Retina (tissue), 1 donor: ENCODE measurements around the gene ITGB3BP.
"Not testable (repeated sequence)": the region's sequence is repeated elsewhere in the genome, so short reads cannot be mapped to it uniquely, and the experiment has no call there.

ENCODE experiments used
- DNase-seq: peaks from one replicate; pipeline ENCODE4 v3.0.0-alpha.2; 2016

The ITGB3BP gene

DNA sequence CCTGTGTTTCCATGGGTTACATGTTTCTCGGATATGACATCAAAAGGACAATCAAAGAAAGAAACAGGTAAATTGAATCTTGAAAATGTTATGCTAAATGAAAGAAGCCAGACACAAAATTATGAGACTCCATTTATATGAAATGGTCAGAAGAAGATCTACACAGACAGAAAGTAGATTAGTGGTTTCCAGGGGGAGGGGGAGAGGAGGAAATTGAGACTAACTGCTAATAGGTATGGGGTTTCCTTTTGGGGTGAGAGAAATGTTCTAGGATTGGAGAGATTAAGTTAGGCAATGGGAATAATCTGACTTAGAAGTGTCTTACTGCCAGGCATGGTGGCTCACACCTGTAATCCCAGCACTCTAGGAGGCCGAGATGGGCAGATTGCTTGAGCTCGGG is 21.8 kb downstream of the ITGB3BP start:
- no peak for DNase-seq

DNA sequence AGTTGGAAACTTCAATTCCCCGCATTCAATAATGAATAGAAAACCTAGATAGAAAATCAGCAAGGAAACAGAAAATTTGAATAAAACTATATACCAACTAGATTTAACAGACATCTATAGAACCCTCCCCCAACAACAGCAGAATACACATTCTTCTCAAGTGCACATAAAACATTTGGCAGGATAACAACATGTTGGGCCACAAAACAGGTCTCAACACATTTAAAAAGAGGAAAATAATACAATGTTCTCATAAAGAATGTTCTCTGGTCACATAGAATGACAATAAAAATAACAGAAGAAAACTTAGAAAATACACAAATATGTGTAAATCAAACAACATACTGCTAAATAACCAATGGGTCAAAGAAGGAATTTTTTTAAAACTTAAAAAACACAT is 24.9 kb downstream of the ITGB3BP start:
- DNase-seq, result no peak

DNA sequence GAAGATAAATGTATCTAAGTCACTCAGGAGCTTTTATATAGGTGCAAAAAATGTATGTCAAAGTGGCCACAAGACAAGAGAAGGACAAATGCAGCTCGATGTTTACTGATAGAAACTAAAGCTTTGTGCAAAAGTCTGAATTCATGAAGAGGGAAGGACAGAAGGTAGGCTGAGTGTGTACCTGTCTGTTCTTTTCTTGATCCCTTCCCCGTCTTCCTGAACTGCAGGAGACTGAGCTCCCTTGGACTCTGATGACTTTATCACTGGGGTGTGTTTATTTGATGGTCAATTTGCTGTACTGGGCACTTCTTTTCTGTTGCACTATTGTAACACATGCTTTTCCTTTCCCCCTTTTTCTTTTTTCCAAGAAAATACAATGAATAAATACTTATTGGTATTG is 25.4 kb downstream of the ITGB3BP start:
- no peak for DNase-seq

DNA sequence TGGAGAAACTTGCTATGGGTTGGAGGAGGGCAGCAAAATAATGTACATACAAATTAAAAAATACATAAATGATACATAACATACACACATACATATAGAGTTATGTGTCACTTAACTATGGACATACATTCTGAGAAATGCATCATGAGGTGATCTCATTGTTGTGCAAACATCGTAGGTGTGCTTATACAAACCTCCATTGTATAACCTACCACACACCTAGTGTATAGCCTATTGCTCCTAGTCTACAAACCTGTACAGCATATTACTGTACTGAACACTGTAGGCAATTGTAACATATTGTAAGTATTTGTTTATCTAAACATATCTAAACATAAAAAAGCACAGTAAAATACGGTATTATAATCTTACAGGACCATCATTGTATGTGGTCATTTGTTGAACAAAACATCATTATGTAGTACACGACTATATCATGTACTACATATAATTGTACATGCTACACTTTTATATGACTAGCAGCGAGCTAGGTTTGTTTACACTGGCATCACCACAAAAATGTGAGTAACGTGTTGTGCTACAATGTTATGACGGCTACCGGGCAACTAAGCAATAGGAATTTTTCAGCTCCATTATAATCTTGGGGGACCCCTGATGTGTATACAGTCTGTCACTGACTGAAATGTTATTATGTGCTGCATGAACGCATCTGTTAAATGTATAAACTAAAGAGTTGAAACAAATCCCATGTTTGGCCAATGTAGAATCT is 35.5 kb downstream of the ITGB3BP start:
- no peak for DNase-seq

DNA sequence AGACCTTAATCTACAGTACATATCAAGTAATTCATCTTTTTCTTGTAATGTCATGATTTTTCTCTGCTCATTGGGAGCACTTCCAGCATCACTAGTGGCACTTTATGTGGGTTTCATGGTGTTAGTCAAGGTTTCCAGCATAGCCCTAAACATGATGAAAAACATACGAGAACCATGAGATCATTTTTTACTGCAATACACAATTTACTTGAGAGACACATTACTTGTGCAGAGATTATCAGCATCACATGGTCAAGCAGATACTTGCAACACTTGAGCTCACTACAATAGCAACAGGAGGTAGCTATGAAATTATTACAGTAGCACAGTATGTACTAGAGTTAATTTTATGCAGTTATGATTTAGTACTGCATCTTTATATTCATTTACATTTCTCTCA is 36.4 kb downstream of the ITGB3BP start:
- DNase-seq, result no peak

DNA sequence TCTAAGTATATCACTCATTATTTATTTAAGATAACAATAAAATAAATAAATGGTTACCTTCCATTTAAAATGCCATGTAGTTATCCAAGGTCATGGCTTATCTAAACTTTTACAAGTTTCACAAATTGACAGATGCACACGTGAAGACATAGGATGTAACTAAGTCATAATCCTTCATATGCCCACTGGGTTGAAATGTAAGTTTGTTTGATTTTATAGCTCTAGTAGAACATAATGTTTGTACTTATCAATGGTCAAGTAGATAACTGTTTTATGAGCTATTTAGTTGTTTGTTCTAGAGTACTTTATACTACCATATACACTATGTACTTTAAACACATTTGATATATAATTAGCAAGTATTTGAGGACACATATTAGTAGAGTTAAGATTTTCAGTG is 43.0 kb downstream of the ITGB3BP start:
- DNase-seq, result no peak

DNA sequence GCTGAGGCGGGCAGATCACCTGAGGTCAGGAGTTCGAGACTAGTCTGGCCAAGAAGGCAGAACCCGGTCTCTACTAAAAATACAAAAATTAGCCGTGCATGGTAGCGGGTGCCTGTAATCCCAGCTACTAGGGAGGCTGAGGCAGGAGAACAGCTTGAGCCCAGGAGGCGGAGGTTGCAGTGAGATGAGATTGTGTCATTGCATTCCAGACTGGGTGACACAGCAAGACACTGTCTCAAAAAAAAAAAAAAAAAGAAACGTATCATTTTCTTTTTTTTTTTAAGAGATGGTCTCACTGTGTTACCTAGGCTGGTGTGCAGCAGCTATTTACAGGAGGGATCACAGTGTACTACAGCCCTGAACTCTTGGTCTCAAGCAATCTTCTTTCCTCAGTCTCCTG is 47.3 kb downstream of the ITGB3BP start:
- DNase-seq, result no peak

DNA sequence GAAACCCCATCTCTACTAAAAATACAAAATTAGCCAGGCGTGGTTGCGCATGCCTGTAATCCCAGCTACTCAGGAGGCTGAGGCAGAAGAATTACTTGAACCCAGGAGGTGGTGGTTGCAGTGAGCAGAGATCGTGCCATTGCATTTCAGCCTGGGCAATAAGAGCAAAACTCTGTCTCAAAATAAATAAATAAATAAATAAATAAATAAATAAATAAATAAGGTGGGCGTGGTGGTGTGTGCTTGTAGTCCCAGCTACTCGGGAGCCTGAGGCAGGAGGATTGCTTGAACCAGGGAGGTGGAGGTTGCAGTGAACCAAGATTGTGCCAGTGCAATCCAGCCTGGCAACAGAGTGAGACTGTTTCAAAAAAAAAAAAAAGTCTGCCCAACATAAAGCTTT is 54.3 kb downstream of the ITGB3BP start:
- DNase-seq, result not testable (repeated sequence)

DNA sequence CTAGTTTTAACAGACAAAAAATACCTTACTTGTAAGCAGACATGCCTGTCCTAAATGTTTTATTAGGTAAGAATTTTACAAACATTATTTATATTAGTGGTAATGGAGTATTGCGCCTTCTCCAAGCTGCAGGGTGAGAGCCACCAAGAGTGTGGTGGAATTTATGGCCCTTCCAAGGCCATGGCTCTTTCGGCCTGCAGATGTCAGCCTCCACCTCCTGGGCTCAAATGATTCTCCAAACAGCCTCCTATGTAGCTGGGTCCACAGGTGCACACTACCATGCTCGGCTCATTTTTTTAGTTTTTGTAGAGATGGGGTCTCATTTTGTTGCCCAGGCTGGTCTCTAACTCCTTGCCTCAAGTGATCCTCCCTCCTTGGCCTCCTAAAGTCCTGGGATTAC is 56.3 kb downstream of the ITGB3BP start:
- DNase-seq, result no peak

DNA sequence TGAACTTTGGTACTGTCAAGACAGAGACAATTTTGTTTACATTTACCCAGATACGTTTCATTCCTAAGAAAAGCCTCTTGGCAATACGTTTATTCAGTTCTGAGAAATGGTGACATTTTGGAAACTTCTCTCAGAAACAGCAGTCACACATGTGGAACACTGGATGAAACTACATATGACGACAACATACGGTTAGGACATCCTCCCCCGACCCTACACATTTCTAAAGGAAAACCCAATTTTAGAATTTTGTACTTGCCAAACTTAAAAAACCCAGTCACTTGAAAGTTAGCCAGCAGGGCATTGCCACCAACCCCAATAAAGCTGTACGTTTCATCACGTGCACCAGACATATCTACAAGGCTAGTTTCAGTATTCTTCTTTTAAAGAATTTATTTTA is 56.8 kb downstream of the ITGB3BP start:
- DNase-seq, result no peak

DNA sequence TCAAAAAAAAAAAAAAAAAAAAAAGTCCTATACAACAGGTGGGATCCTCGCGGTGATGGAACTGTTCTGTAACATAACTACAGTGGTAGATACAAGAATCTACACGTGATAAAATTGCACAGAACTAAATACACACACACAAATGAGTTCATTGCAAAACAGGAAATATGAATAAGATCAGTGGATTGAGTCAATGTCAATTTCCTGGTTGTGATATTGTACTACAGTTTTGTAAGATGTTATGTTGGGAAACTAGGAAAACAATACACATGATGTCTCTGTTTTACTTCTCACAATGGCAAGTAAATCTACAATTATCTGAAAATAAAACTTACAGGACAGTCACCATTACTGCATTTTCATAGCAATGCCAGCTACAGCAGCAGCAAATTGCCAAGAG is 59.8 kb downstream of the ITGB3BP start:
- no peak for DNase-seq

DNA sequence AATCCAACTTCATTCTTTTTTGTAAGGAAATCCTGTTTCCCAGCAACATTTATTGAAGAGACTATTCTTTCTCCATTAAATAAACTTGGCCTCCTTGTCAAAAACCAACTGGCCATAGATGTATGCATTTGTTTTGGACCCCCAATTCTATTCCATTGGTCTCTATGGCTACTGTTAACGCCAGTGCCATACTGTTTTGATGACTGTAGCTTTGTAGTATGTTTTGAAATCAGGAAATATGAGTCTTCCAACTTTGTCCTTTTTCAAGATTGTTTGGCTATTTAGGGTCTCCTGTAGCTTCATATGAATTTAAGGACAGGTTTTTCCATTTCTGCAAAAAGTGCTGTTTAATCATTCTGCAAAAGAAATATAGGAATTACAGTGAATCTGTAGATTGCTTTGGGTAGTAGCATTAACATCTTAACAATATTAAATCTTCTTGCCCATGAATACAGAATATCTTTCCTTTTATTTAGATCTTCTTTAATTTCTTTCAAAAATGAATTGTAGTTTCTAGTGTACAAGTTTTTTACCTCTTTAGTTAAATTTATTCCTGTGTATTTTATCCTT is 61.3 kb downstream of the ITGB3BP start:
- no peak for DNase-seq

DNA sequence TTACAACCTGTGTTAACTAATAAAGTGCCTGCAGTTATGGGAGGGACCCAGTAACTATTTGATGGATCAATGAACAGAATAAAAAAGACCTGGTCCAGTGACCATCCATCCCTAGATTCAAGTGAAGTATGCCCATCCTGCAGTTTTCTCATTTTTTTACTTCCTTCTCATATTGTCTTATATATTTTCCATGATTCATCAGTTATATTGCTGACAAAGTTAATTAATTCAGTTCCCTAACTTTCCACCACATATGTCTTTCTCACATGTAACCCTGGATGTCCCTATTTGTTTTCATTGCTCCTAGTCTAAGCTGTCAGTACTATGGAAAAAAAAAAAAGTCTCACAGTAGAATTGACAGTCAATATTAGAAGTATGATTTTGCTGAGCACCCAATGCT is 64.3 kb downstream of the ITGB3BP start:
- no peak for DNase-seq

DNA sequence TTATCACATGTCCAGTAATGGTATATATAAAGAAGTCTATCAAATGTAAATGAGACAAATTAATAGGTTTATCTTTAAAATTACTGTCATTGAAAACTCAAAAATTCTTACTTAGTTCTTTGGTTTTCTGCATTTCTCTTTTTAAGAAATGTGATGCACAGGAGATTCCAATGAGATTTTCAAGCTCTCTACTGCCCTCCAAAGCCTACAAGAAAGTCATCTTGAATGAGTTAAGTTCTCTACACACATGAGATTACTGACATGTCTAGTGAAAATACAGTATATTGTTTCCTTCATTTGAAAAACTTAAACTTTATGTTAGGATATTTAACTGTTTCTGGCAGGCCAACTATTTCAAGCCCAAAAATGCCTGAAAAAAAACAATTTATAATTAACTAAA is 68.8 kb downstream of the ITGB3BP start:
- no peak for DNase-seq

DNA sequence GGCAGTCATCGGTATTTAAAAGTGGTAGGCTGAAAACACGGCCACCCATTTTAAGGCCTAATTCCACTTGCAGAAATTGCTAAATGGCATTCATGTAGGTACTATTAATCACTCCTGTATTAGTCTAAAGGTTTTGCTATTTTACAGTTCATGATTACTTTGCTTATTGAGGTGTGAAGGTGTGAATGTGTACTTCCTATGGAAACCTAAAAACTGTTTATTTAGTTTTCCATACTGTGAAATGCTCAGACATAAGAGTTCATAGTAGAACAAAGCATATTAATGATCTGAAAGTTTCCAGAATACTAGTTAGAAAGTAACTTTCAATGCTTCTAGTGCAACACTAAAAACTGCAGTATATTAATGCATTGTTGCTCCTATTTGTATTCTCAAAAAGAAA is 69.8 kb downstream of the ITGB3BP start:
- no peak for DNase-seq

DNA sequence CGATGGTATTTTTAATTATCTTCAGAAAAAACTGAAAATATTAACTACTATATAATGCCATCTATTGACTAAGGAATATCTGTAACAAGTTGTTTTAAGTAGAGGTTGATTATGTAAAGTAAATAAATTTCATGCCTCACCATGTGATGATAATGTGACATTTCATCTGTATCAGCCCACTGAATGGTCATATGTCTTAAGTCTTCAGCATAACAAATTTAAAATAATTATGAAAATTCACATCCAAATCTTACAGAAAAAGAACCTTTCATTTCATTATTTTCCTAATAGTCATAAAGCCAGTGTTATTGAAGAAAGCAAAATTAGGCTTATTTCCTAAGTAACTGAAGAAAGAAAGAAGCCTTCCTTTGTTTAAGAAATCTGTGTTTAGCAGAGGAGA is 72.6 kb downstream of the ITGB3BP start:
- no peak for DNase-seq

DNA sequence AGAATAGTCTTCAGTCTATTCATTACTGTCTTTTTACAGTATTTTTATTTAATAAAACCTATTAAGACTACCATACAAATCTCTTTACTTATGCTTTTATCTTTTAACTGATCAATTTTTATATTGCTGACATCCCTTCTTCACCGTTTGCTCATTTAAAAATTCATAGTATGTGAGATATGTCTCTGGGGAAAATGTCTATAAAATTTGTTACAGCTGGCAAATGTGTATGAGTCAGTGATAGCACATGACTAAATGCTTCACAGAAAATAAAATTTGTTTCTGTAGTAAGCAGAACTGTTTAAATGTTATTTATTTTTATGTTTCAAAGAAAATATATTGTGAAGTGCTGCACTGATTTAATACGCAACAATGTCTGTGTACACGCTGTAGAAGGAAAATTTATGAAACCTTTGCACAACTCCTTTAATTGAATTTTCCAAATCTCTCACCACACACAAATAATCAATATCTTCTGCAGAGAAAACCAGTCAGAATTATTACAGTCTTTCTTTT is 74.2 kb downstream of the ITGB3BP start:
- DNase-seq, result no peak

DNA sequence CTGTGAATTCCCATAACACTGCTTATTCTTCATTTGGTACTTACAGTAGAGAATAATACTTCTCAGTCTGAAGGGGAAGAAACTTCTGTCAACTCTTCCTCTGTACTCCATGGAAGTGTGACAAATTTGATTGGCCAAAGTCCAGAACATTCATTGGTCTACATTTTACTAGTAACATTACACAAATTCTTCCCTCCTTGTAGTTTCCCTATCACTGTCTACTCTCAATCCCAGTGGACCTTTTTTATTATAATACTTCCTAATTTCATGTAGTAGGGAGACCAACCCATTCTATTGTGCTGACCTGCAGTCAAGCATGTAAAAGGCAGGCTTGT is 80.9 kb downstream of the ITGB3BP start:
- DNase-seq, result no peak

DNA sequence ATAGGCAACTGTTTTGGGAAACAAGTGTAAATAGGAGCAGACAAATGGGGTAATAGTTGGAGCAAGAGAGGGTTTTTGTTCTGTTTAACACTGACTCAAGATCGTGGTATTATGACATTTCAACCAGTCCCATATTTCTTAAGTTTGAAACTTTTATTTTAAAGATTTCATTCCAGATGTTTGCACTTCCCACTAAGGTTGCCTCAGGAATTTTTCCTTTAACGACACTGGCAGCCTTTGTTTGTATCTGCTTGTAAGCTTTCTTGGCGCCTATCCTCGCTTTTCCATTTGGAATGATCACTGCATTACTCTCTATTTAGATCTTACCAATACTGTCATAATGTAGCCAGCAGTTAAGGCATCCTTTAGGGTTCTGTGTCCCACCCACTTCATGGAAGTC is 87.9 kb downstream of the ITGB3BP start:
- DNase-seq, result no peak

DNA sequence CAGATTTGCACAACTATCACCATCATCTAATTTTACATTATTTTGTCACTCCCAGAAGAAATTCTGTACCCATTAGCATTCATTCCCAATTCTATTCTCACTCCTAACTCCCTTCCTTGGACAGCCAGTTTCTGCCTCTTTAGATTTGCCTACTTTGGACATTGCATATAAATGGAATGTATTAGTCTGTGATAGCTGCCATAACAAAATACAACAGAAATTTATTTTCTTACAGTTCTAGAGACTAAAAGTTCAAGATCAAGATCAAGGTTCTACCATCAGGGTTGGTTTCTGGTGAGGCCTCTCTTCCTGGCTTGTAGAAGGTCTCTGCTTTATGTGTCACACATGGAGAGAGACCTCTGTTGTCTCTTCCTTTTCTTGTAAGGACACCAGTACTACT is 93.7 kb downstream of the ITGB3BP start:
- DNase-seq, result no peak

DNA sequence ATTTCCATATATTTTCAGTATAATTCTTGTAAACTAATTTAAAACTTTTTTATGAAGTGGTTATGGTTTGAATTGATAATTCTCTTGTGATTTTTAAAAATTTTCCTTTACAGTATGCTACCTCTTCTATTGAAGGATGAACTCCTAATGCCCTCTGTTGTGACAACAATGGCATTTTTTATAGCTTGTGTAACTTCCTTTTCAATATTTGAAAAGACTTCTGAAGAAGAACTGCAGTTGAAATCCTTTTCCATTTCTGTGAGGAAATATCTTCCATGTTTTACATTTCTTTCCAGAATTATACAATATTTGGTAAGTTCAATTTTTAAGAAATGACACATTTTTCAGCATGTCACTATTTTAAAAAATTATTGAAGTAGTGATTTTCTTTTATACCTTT is 94.2 kb downstream of the ITGB3BP start:
- DNase-seq, result no peak

DNA sequence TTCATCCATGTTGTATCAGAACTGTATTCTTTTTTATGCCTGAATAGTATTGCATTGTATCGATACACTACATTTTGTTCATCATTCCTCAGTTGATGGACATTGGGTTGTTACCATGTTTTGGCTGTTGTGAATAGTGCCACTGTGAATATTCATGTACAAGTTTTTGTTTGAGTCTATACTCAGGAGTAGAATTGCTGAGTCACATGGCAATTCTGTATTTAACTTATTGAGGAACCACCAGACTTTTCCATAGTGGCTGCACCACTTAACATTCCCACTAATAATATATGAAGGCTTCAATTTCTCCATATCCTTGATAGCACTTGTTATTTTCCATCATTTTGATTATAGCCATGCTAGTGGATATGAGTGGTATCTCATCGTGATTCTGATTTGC is 99.4 kb downstream of the ITGB3BP start:
- DNase-seq, result no peak

DNA sequence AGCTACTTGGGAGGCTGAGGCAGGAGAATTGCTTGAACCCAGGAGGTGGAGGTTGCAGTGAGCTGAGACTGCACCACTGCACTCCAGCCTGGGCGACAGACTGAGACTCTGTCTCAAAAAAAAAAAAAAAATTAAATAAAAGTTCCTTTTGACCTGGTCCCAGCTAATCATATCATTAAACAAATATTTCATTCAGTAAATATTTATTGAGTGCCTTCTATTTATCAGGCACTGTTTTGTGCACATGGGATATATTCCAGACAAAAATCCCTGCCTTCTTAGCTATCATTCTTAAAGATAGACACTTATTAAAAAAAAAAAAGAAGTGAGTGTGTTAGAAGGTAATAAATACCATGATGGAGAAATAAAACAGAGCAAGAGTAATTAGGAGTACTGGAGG is 102.3 kb downstream of the ITGB3BP start:
- DNase-seq, result not testable (repeated sequence)

DNA sequence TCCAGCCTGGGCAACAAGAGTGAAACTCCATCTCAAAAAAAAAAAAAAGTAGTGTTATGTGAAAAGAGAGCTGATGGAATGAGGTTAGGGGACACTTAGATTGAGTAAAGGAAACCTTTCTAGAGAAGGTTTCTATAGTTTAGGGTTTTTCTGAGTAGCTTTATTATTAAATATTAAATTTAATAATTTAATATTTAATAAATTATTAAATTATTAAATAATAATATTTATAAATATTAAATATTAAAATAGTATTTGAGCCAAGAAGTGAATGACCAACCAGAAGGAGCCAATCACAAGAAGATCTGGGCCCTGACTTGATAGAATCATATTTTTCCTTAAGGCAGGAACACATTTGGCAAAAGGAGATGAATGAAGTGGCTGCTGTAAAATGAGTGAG is 104.9 kb downstream of the ITGB3BP start:
- no peak for DNase-seq

DNA sequence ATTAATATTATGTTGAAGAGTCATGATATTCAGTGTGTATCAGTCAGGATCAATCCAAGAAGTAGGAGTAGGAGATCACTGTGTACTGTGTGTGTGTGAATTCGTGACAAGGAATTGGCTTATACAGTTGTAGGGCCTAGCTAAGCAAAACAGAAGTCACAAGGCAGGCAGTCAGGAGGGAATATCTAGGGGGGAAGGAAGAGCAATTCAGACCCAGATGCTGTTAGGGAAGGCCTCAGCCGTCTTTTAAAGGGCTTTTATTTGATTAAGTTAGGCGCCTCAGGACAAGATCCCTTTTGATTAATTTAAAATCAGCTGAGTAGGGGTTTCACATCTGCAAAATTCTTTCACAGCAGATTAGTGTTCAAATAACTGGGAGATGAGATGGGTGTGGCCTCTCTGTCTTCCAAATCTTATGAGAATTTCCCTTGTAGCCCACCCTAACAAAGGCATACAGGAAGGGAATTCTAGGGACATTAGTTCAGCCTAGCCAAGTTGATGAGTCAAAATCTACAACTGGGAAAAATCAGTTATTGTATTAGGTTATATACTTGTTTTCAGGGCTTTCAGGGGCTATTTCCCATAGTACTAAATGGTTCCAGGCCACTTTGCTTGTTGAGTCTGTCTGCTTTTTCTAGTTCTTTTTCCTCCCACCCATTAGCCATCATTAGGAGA is 108.2 kb downstream of the ITGB3BP start:
- no peak for DNase-seq
